GM04504 (cell line): ENCODE results near the gene INTS15.
"Not testable (repeated sequence)": the region's sequence is repeated elsewhere in the genome, so short reads cannot be mapped to it uniquely, and the experiment has no call there.

Experiments used
- DNase-seq: peaks from one replicate; pipeline ENCODE4 v3.0.0-alpha.2; 2012; ENCODE audit warnings: low read depth

Gene INTS15

GRCh38 chr7:6589829-6590644, at the start of gene INTS15:
Gene INTS15, plus strand, starts transcription at chr7:6590021. Its CDS starts 263 bp downstream, at chr7:6590284.
- peak; percentile 58 for DNase-seq

DNA sequence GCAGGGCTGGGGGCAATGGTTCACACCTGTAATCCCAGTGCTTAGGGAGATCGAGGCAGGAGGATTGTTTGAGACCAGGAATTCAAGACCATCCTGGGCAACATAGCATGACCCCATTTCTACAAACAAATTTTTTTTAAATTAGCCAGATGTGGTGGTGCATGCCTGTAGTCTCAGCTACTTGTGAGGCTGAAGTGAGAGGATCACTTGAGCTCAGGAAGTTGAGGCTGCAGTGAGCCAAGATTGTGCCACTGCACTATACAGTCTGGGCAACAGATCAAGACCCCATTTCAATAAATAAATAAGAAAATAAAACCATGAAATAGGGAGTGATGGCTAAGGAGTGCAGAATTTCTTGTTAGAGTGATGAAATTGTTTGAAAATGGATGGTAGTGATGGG, 47.5 kb upstream of the INTS15 start:
- no peak for DNase-seq

DNA sequence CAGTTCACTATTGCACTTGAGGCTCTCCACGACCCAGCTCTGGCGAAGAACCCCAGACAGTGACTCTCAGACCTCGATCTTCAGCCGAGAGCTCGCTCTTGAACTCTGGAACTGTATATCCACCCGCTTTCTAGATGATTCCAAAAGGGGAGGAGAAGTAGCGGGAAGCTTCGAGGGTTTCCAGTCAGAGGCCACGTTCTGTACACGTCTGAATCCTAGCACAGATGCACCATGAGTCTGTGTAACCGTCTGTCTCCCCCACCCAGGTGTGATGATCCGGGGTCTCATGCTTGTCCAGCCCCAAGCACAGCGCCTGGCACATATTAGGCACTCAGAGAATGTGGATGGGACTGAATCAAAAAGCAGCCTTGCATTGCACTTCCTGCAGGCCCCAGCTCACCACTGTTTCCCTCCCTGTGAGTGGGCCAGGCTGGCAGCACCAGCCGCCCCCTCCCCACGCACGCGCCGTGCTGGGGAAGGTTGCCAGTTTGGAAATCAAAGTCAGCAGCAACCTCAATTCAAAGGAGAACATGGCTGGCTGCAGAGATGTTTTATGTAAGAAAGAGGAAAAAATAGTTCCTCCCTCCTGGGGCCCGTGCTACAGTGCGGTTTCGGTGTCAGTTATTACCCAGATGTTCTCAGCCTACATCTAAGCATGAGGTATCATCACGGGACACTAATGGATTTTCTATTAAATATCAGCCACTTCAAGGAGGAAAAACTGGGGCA, 44.3 kb upstream of the INTS15 start:
- DNase-seq = no peak

DNA sequence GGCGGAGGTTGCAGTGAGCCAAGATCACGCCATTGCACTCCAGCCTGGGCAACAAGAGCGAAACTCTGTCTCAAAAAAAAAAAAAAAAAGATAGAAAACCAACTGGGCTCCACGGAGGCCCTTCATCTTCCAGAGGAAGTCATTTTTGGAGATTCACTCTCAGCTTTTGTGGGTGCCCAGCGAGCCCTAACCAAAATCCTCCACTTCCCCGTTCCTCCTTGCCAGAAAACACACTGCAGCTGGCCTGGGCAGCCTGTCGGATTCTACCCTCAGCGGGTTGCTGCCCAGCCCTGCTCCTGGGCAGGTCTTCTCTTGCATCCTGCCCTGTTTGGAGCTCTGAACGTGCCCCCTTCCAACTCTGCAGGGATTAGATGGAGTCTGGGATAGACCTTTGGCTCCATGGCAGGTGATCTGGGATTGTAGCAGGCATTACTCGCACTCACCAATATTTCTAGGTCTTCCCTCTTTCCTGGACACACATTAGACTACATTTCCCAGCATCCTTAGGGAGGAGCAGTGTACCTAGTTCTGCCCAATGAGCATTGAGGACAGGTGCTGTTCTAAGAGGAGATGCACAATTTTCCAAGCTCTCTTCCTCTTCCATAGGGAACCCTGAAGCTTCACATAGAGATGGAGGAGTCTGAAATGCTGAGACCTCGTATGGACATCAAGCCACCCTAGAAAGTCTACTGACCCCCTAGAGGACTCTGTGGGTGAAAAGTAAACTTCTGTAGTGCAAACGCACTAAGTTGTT, 43.1 kb upstream of the INTS15 start:
- no peak for DNase-seq

DNA sequence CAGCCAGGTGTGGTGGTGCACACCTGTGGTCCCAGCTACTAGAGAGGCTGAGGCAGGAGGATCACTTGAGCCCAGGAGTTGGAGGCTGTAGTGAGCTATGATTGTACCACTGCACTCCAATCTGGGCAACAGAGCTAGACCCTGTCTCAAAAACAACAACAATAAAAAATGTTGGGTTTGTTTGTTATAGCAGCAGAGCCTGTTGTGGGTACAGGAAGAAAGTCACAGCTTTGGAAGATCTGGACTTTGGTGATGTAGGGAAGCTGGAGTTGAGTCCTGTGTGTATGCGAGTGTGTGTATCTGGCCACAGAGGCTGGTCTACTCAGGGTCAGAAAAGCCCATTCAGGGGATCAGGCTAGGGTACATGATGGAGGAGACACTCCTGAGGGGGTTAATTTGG, 42.4 kb upstream of the INTS15 start:
- no peak for DNase-seq

DNA sequence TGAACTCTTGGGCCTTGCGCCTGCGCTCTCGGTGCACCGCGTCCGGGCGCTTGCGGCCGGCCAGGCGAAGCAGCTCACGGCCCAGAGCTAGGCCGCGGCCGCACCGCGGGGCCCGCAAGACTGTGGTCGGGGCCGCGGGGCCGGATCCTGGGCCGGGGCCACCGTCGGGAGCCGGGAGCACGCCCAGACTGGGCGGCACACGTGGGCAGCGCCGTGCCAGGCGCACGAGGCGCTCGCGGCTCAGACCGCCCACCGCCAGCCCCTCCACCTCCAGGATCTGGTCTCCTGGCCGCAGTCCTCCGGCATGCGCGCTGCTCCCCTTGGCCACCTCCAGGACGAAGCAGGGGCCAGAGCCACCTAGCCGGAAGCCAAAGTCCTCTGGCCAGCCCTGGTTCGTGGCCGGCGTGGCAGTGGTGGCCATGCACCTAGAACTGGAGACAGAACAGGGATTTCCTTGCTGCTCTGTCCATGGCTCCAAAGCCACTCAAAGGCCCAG, 38.8 kb upstream of the INTS15 start, which contains the start of gene GRID2IP:
TSS of gene GRID2IP (minus strand) at position 446 of the 496 bp plus-strand sequence. CDS start at position 421, 25 bp downstream.
- no peak for DNase-seq

DNA sequence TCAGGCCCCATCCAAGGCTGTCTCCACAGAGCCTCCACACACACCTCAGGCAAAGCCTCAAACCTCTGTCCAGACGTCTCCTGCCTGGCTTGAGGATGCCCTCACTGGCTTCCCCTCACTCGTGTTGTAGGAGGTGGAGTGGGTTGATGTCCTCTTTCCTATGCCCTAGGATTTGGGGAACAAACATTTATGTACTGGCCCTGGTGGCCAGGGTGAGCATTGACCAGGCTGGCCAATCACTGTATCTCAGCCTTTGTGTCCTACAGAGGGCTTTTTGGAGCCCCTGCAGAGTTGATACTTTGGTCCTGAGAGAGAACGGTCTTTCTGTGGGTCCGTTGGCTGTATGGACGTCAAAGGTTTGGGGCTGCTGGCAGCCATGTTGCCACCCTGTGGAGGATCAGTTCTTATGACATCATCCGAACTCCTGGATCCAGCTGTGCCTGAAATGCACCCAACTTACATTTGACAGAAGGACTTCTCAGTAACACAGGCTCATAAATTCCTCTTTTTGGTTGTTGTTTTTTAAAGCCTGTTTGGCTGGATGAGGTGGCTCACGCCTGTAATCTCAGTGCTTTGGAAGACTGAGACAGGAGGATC, 36.3 kb upstream of the INTS15 start:
- no peak for DNase-seq

DNA sequence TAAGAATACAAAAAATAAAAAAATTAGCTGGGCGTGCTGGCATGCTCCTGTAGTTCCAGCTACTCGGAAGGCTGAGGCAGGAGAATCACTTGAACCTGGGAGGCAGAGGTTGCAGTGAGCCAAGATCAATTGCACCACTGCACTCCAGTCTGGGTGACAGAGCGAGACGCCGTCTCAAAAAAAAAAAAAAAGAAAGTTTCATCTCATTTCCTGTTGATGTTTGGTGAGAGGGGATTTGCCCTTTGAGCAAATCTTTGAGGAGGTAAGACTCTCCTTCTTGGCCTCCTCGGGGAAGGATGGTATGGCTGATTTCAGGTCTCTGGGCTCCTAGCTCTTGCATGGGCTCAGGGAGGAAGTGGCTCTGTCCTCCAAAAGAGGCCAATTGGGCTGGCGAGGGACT, 35.0 kb upstream of the INTS15 start:
- DNase-seq = no peak

GRCh38 chr7:6556196-6556595, 33.6 kb upstream of the INTS15 start:
- no peak for DNase-seq

- peak; percentile 37 for DNase-seq
Measured at GRCh38 chr7:6558837-6559236, 31.0 kb upstream of the INTS15 start.

- DNase-seq = no peak
Measured at GRCh38 chr7:6559896-6560295, 29.9 kb upstream of the INTS15 start.

DNA sequence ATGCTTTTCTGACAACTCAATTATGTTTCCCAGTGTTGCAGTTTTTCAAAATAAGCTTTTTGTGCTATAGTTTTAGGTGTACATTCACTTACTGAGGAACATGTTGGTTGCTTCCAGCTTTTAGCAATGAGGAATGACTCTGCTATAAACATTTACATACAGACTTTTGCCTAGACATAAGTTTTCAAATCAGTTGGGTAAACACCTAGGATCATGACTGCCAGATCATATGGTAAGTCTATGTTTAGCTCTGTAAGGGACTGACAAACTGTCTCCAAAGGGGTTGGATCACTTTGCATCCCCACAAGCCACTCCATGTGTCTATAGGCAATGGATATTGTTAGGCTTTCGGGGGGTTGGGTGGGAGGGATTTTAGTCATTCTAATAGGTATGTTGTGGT, 27.7 kb upstream of the INTS15 start:
- no peak for DNase-seq

GRCh38 chr7:6563936-6564770, 25.7 kb upstream of the INTS15 start:
- no peak for DNase-seq

- DNase-seq = no peak
Measured at GRCh38 chr7:6565655-6566054, 24.2 kb upstream of the INTS15 start.

- no peak for DNase-seq
Measured at GRCh38 chr7:6567886-6568285, 21.9 kb upstream of the INTS15 start.

DNA sequence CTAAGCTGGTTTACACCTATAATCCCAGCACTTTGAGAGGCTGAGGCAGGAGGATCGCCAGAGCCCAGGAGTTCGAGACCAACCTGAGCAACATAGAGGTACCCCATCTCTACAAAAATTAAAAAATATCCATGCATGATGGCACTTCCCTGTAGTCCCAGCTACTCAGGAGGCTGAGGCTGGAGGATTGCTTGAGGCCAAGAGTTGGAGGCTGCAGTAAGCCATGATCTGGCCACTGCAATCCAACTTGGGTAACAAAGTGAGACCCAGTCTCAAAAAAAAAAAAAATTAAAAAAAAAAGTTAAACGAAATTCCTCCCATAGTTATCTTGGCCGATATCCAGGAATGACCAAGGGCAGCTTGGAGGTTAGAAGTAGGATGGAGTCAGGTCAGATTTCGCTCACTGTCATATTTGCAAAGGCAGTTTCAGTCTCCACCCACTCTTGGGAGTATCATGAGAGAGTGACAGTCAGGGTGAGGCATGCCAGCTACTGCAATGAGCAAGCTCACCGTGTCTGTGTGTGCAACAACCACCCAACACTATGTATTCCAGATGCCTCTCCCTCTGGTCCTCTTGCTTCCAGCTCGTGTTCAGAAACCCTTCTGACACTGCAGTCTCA, 18.6 kb upstream of the INTS15 start:
- no peak for DNase-seq

GRCh38 chr7:6575281-6576023, 14.4 kb upstream of the INTS15 start:
- DNase-seq = no peak

DNA sequence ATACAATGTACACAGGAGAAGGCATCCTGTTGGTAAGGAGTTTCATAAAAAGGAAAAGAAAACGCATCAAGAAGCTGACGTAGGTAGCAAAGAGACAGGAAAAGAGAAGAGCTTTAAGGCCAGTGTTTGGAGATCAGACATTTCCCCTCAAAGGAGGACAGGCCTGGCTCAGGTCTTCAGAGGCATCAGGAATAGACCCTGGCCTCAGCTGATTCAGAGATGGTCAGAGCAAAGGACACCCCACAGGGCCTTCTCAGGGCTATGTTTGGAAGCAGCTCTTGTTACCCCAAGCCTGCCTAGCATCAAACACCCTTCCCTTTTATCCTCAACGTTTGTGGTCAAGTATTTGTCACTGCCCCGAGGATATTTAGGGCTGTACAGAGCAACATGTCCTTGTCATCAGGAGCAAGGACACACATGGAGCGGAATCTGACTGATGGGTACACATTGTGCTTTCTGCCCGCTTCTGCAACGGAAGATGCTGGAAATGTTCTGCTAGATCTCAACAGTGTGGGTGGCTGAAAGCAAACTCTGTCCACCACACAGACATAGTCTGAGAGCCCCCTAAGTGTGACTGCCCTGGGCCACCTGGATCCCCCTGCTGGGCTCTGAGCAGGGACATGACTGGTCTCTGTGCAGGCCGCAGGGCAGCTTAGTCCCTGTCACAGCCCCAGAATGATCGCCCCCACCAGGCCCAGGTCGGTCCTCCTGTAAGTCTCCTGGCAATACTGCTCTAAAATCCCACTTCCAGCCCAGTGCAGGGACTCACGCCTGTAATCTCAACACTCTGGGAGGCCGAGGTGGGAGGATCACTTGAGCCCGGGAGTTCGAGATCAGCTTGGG, 13.6 kb upstream of the INTS15 start:
- DNase-seq = no peak

DNA sequence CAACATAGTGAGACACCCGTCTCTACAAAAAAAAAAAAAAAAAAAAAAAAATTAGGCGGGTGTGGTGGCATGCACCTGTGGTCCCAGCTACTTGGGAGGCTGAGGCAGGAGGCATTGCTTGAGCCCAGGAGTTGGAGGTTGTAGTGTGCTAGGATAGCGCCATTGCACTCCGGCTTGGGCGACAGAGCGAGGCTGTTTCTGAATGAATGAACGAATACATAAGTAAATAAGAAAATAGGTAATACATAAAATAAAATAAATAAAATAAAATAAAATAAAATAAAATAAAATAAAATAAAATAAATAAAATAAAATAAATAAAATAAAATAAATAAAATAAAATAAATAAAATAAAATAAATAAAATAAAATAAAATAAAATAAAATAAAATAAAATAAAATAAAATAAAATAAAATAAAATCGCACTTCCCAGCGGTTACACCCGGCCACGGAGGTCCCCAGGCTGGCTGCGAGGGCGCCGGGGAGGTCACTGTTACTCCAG, 12.9 kb upstream of the INTS15 start:
- DNase-seq = not testable (repeated sequence)
